HG02623 (cell line): ENCODE measurements around the gene IRAK1.

Experiments used
- ATAC-seq: cut with Tn5 transposase; IDR thresholded peaks from one replicate; pipeline ENCODE4 v1.9.1; 2021; ENCODE audit warnings: moderate library complexity; ENCODE audit not compliant: unreplicated experiment

The IRAK1 gene

DNA sequence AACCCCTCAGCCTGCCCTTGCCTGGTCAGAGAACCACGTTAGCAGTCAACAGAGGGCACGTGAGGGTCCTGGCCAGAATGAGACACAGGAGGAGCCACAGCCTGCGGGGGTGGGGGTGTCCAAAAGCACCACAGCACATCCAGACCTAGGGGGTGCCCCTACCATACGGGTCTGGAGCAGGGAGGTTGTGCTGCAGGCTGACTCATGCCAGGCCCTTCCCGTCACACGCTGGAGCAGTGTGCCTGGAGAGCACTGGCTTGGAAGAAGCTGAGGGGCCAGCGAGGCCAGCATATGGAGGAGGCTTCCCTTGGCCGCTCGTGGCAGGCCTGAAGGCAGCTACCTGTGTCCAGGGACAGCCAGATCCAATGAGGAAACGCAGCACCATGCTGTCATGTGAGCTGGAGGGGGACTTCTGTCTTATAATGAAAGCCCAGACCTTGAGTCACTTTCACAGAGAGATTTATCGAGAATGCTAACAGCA is 1.5 kb upstream of the IRAK1 start:
- no peak for ATAC-seq

DNA sequence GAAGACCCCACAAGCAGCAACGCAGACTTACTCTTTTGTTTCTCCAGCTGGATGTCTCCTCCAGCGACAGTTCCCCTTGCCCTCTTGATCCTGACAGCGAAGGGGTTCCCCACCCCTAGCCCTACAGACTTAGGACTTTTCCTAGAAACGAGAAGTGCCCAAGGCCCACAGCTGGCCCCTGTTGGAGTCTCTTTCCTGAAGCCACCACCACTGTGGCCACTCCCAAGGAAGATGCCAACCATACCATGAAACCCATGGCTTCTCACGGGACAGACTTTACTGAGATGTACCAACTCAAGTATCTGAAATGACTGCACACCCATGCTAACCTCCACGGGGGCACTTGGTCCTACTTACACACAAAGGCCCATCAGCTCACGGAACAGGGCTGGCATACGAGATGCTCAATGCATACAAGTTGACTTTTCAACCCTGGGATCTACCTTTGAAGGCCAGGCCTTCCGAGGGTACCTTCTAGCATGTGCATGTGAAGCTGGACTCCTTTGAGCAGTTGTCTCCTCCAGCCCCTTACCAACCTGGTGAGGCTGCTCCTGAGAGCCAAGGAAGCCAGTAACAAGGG is 924 bp upstream of the IRAK1 start:
- ATAC-seq = no peak

DNA sequence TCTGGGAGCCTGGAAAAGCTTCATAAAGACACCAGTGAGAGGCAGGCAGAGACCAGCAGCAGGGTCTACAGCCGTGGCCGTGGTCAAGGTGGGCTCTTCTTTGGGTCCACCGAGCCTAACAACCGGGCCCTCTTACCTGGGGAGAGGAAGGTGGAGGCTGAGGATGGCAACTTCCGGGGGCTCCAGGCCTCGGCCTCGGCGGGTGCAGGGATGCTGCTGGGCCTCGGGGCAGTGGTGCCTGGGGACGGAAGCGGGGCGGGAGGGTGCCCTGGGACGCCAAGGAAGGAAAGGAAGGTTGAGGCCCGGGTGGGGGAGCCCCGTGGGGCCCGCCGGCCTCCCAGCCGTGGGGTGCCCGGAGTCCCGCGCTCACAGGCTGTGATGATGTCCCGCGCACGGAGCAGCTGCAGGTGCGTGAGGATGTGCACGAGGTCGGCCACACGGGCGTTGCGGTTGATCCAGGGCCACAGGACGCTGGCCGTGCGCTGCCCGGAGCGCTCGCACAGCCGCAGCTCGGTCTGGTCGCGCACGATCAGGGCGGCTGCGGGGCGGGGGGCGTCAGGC is 561 bp downstream of the IRAK1 start:
- peak; percentile 4 for ATAC-seq

DNA sequence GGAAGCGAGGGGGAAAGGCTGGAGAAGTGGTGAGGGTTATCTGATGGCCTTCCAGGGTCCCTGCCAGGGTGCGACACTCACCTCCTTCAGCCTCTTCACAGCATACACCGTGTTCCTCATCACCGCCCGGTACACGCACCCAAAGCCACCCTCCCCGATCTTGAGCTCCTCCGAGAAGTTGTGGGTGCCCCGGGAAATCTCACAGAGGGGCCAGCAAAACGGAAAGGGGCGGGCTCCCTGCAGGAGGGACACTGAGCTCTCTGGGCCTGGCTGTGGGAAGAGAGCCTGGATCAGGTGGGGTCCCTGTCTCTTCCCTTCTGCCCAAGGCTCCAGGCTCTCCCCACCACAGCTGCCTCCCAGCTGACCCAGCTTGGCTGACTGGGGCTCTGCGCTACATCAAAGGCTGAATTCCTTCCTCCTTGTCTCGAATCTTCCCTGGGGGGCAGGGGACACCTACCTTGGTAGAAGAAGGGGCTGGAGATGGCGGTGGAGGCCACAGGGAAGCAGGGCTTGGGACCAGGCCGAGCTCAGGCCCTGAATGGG is 1.1 kb downstream of the IRAK1 start:
- ATAC-seq = no peak

DNA sequence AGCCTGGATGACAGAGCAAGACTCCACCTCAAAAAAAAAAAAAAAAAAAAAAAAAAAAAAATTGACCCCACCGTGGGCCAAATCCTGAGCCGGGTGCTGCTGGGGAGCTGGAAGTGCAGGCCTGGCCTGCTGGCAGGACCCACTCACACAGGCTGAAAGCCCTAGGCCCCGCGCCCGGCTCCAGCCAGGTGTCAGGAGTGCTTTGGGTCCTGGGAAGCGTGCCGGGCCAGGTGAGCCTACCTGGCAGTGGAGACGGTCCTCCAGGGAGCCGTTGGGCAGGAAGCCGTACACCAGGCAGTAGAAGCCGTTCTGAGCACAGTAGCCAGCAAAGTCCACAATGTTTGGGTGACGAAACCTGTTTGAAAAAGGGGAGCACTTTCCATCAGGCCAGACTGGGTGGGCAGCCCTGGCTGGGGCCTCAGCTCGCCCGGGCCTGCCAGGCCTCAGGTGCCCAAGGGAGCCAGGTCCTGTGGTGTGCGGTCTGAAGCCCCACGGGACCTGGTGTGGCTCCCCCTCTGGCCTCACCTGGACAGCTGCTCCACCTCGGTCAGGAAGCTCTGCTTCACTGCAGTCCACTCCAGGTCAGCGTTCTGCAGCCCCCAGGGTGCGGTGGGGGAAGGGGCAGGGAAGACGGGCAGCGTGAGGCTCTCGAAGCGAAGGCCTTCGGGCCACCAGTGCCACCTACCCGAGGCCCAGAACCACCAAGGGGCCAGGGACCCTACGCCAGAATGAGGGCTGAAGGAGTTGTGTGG is 1.8 kb downstream of the IRAK1 start:
- no peak for ATAC-seq

DNA sequence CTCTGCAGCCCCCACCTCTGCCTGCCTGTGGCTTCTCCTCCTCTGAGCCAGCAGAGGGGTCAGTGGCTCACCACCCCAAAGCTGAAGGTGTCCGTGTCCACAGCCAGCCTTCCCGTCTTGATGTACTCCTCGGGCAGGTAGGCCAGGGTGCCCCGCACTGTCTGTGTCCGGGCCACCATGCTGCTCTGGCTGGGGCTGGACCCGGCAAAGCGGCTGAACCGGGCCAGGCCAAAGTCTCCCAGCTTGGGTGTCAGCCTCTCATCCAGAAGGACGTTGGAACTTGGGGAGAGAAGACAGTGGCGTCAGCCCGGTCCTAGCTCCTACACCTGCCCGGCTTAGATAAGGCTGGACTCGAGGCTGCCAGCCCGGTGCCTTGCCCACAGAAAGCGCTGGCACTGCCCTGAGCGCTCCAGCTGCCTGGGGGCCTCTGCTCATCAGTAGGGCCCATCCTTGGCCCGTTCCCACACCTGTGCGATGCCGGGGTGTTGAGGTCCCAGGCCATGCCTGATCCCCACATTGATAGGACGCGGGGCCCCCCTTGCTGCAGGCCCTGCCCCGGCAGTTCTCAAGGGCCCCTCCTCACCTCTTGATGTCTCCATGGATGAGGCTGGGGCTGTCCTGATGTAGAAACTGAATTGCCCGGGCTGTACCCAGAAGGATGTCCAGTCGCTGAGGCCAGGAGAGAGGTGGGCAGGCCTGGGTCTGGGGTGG is 3.2 kb downstream of the IRAK1 start:
- no peak for ATAC-seq

DNA sequence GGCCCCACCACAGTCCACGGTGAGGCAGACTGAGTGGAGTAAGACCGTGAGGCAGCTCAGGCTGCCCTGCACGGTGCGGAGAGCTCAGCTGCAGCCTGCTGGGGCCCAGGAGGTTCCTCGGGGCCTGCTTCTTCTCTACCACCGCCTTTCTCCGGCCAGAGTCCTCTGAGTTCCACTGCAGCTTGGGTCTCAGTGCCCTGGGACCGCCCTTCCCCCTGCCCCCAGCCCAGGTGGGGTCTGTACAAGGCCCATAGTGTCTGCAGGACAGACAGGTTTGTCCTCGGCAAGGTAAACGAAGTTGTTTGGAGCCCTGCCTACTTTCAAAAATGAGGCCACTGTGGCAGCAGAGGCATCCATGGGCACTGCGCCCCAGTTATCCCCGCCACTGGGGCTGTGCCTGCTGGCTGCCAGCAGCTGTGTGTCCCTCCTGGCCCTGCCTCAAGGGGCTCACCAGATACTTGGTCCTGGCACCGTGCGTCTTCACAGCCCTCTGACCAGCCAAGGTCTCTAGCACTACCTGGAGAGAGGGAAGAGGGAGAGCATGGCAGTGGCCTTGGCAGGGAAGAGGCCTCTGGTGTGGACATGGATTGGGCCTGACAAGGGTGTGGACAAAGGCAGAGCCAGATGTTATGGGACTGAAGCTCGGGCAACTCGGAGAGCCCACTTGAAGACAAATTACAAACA is 4.0 kb downstream of the IRAK1 start:
- ATAC-seq = no peak

DNA sequence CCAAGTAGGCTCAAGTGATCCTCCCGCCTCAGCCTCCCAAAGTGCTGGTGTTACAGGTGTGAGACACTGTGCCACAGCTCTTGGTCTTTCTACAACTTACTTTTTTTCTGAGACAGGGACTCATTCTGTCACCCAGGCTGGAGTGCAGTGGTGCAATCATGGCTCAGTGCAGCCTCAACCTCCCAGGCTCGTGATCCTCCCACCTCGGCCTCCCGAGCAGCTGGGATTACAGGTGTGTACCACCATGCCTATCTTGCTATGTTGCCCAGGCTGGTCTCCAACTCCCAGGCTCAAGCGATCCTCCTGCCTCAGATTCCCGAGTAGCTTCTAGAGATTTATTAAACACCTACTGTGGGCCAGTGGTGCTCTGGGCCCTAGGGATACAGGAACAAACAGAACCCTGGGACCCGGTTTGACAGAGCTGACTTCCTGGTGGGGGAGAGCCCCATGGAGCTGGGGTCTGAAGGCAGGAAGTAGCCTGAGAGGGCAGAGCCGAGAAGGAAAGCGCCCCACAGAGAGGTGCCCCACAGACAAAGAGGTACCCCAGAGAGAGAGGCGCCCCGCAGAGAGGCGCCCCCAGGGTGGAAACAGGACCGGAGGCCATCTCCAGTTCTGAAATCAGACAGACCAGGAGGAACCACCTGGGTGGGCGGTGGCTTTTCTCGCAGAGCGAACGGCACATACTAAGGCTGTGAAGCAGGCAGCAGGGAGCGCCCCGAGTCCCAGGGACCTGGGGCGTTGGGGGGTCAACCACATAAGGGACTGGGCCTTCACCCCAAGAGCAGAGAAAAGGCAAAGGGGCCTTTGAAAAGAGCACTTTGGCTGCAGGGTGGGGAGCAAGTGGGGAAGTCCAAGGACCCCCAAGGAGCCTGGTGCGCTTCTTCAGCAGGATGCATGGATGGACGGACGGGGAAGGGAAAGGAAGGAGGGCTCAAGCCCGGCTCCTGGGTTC is 5.0 kb downstream of the IRAK1 start:
- ATAC-seq = no peak

DNA sequence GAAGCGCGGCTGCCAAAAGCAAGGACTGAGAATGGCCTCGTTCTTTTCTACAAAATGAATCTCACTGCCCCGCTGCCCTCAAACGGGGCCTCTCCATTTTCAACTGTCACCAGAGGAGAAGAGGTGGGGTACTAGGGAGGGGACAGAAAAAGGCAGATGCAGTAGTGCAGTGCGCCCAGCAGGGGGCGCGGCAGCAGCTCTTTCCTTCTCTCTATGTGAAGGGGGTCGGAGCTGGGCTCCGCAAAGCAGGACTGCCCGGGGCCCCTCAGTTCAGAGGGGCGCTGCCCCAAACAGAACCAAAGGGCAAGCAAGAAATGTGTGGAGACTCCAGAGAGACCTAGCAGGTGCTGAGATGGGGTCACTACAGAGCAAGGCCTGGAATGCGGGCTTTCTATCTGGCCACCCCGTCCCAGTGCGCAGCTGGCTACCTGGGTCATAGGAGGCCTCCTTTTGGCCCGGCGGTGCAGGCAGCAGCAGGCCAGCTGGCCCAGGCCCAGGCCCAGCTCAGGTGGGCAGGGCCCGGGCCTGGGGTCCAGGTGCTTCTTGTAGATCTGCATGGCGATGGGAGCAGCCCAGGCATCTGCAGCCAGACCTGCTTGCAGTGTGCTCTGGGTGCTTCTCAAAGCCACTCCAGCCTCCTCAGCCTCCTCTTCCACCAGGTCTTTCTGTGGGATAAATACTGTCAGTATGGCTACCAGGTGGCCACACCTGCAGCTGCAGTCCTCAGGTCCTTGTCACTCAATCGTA is 5.9 kb downstream of the IRAK1 start:
- ATAC-seq = no peak

DNA sequence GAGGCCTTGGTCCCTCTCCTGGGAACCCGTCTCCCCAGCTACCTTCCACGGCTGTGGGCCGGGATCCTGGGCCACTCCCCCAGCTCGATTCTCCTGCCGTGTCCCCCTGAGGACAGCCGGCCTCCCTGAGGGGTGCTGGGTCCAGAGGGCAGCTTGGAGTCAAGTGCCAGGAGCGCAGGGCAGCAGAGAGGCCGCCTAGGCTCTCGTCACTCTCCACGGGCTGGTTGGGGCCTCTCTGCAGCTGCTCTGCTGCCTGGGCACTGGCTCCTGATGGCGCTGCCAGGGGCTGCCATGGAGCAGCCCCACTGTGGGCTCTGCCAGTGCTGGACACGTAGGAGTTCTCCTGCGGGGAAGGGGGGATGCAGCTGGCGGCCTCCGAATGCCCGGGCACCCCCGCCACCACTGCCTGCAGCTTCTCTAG is 6.7 kb downstream of the IRAK1 start:
- no peak for ATAC-seq

DNA sequence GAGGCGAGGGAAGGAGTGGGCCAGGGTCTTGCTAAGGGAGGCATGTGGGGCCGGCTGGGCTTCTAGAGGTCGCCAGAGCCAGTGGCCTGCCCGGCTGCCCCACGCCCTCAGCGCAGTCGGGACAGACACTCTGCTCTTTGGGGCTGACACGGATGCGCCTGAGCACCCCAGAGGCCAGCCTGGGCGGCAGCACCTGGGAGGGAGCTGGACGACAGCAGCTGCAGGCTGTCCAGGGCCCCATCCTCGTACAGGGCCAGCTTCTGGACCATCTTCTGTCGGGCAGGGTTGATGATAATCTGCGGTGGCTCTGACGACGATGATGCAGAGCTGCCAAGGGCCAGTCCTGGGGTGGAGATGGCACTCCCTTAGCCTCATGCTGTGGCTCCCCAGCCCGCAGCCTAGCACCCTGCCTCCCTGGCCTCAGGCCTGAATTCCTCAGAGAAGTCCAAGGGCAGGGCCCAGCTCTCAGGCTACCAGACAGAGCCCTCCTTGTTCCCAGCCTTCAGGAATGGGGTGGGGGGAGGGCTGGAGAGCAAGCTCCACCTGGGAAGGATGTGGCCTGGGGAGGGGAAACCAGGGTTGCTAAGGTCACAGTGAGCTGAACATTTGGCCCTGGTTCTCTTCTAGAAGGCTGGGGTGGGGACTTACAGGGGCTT is 7.2 kb downstream of the IRAK1 start:
- no peak for ATAC-seq

DNA sequence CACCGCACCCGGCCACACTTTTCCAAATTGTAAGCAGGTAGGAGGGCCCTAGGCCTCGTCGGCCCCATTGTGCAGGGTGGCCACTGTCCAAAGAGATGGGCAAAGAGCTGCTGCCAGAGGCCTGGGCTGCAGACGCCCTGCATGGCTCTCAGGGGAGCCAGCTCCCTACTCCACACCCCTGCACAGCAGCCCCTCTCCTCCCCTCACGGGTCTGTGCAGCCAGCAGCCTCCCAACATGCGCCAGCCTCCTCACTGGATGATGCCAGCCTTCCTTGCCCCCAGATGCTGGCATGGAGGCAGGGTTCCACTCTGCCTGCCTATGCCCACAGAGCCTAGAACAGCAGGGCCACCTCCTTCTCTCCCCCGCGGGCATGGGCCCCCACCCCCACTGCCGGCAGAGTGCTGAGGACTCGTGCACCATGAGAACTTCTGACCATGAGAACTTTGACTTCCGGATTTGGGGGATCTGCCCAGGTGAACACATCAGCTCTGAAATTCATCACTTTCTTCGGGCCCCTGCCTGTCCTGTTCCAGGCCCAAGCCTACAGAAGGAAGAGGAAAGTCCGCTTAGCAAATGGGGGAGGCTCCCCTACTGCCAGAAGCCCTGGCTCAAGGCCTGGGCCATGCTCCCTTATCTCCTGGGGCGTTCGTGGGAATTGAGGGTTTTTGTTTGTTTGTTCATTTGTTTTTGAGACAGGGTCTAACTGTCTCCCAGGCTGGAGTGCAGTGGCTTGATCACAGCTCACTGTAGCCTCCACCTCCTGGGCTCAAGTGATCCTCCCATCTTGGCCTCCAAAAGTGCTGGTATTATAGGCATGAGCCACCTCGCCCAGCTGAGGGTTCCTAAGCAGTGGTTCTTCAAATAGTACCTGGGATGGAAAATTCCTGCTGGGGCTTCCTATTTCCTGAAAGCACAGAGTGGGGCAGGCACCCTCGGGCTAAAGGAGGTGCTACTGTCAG is 8.0 kb downstream of the IRAK1 start:
- no peak for ATAC-seq

DNA sequence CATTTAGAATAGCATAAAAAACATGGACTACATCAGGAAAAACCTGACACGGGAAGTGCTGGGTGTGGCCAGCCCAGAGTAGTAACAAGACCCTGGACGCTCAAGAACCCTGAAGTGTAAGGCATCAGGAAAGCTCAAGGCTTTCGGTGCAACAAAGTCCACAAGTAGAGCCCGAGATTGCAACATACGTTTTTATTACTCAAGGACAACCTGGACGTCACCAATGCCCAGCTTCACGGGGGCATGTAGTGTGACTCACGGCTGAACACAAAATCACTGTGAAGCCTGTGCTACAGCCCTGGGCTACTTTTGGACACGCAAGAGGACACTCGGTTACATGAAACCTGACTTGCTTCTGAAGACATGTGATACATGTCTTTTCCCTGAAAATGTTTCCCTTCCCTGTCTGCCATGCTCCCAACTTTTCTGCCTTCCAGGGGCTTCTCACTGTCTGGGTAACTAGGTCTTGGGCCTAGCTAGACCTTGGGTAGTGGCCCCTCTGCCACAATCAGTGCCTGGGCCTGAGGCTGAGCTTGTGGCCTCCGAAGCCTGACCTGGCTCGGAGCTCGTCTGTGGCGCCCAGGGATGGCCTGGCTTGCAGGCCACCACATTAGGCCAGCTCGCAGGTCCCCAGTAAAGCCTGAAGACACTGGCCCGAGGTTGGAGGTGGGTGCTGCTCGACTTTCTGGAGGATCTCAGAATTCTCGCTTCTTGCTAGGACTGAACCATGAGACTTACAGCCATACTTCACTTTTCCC is 9.2 kb downstream of the IRAK1 start:
- no peak for ATAC-seq

DNA sequence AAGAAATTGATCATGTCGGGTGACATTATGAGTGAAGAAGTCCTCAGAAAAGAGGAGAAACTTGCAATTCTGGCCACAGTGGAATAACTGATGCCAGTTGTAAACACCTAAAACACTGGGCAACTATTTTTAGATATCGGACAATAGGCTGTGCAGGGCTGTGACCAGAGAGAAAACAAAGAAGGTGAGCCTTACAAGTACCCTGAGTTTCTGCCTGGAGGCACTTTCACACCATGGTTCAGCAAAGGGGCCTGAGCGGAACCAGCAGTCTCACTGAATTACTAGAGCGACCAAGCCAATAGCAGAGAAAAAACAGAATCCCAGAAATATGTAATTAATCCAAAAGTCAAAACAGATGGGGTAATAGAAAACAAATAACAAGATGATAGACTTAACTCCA is 11.2 kb downstream of the IRAK1 start:
- no peak for ATAC-seq

DNA sequence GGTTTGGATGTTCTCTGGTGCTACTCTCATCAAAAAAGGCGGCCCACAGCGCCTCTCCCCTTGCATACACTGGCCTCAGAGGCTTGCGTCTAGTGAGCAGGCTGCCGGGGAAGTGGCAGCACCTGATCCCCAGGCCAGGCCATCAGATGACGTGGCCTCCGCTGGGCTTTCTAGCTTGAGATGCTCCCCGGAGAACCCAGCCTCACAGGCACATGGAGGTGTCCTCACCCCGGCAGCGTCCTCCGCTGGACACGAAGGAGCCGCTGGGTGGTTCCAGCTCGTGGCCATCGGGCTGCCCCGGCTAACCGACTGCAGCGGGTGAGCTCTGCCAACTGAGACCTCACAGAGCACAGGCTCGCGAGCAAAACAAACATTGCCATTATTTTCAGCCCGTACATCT is 12.8 kb downstream of the IRAK1 start:
- no peak for ATAC-seq

DNA sequence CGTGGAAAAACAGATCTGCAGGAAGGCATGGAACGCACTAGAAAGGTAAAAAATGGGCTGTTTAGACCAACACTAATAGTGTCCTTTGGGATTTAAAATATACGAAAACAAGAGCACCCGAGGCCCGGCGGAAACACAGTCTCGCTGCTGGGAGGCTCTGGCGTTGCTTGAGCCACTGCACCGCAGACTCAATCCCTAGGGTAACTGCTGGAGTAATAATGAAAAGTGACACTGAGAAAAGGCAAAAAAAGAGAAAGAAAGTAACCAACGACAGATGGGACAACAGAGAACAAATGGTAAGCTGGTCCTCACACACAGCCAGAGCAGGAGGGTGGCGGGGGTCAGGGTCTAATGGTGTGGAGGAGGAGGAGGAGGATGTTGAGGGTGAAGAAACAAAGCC is 15.4 kb downstream of the IRAK1 start:
- ATAC-seq = no peak

DNA sequence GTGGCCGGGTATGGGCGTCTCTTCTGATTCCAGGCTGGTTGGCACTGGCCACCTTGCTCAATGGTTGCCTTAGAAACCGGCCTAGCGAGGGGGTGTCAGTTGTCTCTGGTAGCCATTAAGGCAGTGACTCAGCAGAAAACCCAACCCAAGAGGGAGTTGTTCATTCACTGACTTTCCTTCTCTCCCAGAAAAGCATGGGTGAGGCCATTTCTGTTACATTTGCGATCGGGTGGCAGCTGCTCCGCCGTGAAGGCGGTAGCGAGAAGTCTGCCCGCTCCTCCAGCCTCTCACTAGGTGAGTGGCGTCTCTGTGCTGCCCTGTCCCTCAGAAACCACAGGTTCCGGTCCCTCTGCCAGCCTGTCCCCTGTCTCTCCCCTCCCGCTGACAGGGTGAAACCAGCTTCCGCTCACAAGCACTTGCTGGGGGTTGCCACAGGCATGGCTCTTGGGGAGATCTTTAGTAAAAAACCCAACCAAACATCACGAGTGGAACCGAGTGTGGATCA is 17.4 kb downstream of the IRAK1 start:
- no peak for ATAC-seq
